ENCODE measurements around the gene DAPK1.

Gene DAPK1

GRCh38 chr9:87725900-87726709 lies 228.4 kb downstream of the DAPK1 start, which contains the start of gene CTSL:
Gene CTSL, plus strand, starts transcription at chr9:87726119. Its CDS starts 1,485 bp downstream, at chr9:87727604.
- TF ChIP-seq EZH2 (optimal IDR thresholded peaks at IDR 0.05; ENCODE audit: low read depth, low read length) (no peak), EZH2phosphoT487 (IDR thresholded peaks at IDR 0.05; ENCODE audit: low read length) (no peak), CTCF (IDR thresholded peaks at IDR 0.05; ENCODE audit: low read length) (peak; percentile 13)
- Histone ChIP-seq H3K9me2 (replicated peaks; ENCODE audit: insufficient read depth, low read length) (no peaks in the 10 kb centered on the region), H3F3A (ENCODE audit: insufficient read depth, low read length) (peaks cover 8% of the 10 kb centered on the region; the same call in 1 of the 2 replicates), H3K27me3 (replicated peaks; ENCODE audit: insufficient read depth, low read length) (no peaks in the 10 kb centered on the region), H3K4me3 (ENCODE audit: low read length) (peak within 1 kb of the TSS; percentile 82), H3K9me3 (replicated peaks; ENCODE audit: insufficient read depth, low read length) (no peaks in the 10 kb centered on the region), H4K20me1 (ENCODE audit: insufficient read depth, low read length) (no peaks in the 10 kb centered on the region), H2AFZ (ENCODE audit: low read length) (peak within 1 kb of the TSS; percentile 96), H3K4me1 (ENCODE audit: low read length) (peaks cover 5% of the 10 kb centered on the region; the same call in 1 of the 2 replicates), H3K4me2 (ENCODE audit: low read depth, low read length) (peak within 1 kb of the TSS; percentile 96), H3K27ac (ENCODE audit: low read length) (no peak within 1 kb of the TSS), H3K36me3 (replicated peaks; ENCODE audit: insufficient read depth, low read length) (no peaks in the 10 kb centered on the region), H3K9ac (ENCODE audit: low read length) (peak within 1 kb of the TSS; percentile 66), H3K79me2 (ENCODE audit: low read length) (no peaks in the 10 kb centered on the region)
- DNase-seq: peak; percentile 53

GRCh38 chr9:87729246-87729645 lies 231.6 kb downstream of the DAPK1 start:
- Histone ChIP-seq H3K4me1 (ENCODE audit: low read length) (no peaks in the 10 kb centered on the region), H3K27me3 (replicated peaks; ENCODE audit: insufficient read depth, low read length) (no peaks in the 10 kb centered on the region), H3K9me2 (replicated peaks; ENCODE audit: insufficient read depth, low read length) (no peaks in the 10 kb centered on the region), H3K36me3 (replicated peaks; ENCODE audit: insufficient read depth, low read length) (no peaks in the 10 kb centered on the region), H3K4me2 (ENCODE audit: low read depth, low read length) (no peak overlapping the region), H3K27ac (ENCODE audit: low read length) (no peak overlapping the region), H3K4me3 (ENCODE audit: low read length) (no peak overlapping the region), H4K20me1 (ENCODE audit: insufficient read depth, low read length) (no peaks in the 10 kb centered on the region), H2AFZ (ENCODE audit: low read length) (no peak overlapping the region), H3K9ac (ENCODE audit: low read length) (no peak overlapping the region), H3K79me2 (ENCODE audit: low read length) (no peaks in the 10 kb centered on the region), H3F3A (ENCODE audit: insufficient read depth, low read length) (peaks cover 8% of the 10 kb centered on the region; the same call in 1 of the 2 replicates), H3K9me3 (replicated peaks; ENCODE audit: insufficient read depth, low read length) (no peaks in the 10 kb centered on the region)
- TF ChIP-seq EZH2 (optimal IDR thresholded peaks at IDR 0.05; ENCODE audit: low read depth, low read length) (no peak), CTCF (IDR thresholded peaks at IDR 0.05; ENCODE audit: low read length) (no peak), EZH2phosphoT487 (IDR thresholded peaks at IDR 0.05; ENCODE audit: low read length) (no peak)
- no peak for DNase-seq

- H3K9me3 ChIP-seq (replicated peaks; ENCODE audit: insufficient read depth, low read length): no peaks in the 10 kb centered on the region
- no peaks in the 10 kb centered on the region for H3F3A ChIP-seq (ENCODE audit: insufficient read depth, low read length)
- H3K27me3 ChIP-seq (replicated peaks; ENCODE audit: insufficient read depth, low read length): no peaks in the 10 kb centered on the region
- TF ChIP-seq EZH2 (optimal IDR thresholded peaks at IDR 0.05; ENCODE audit: low read depth, low read length) (no peak), EZH2phosphoT487 (IDR thresholded peaks at IDR 0.05; ENCODE audit: low read length) (no peak), CTCF (IDR thresholded peaks at IDR 0.05; ENCODE audit: low read length) (no peak)
- no peak overlapping the region for H3K27ac ChIP-seq (ENCODE audit: low read length)
- no peaks in the 10 kb centered on the region for H3K9me2 ChIP-seq (replicated peaks; ENCODE audit: insufficient read depth, low read length)
- H3K4me2 ChIP-seq (ENCODE audit: low read depth, low read length): no peak overlapping the region
- no peak overlapping the region for H3K4me3 ChIP-seq (ENCODE audit: low read length)
- no peak overlapping the region for H2AFZ ChIP-seq (ENCODE audit: low read length)
- H4K20me1 ChIP-seq (ENCODE audit: insufficient read depth, low read length): no peaks in the 10 kb centered on the region
- DNase-seq: no peak
- H3K79me2 ChIP-seq (ENCODE audit: low read length): no peaks in the 10 kb centered on the region
- no peaks in the 10 kb centered on the region for H3K36me3 ChIP-seq (replicated peaks; ENCODE audit: insufficient read depth, low read length)
- H3K9ac ChIP-seq (ENCODE audit: low read length): no peak overlapping the region
- H3K4me1 ChIP-seq (ENCODE audit: low read length): no peaks in the 10 kb centered on the region
Measured at GRCh38 chr9:87731321-87731720, 233.7 kb downstream of the DAPK1 start.
